H9 (cell line): ENCODE data around the gene CSNK1E. TPM values are rescaled to one million over a fixed set of nuclear protein-coding genes. Genes with fewer than 3 reads are reported as not detected.
"Not testable (repeated sequence)": the region's sequence is repeated elsewhere in the genome, so short reads cannot be mapped to it uniquely, and the experiment has no call there.

ENCODE experiments used
- DNase-seq: peaks from one replicate; pipeline ENCODE4 v3.0.0-alpha.2; 2017
- H2AFZ ChIP-seq: one replicate; pipeline ENCODE4 v1.6.1; 2013; ENCODE audit warnings: mild to moderate bottlenecking, low read length, control low read depth, moderate library complexity
- H2AK5ac ChIP-seq: 2 replicates; pipeline ENCODE4 v1.6.1; 2013; ENCODE audit warnings: low read length, control low read depth, mixed read lengths; ENCODE audit not compliant: insufficient read length
- H2BK120ac ChIP-seq: one replicate; pipeline ENCODE4 v1.6.1; 2013; ENCODE audit warnings: low read depth, mild to moderate bottlenecking, low read length, control low read depth, inconsistent platforms; ENCODE audit not compliant: poor library complexity, severe bottlenecking
- H2BK12ac ChIP-seq: 2 replicates; pipeline ENCODE4 v1.6.1; 2013; ENCODE audit warnings: low read length, control low read depth, mixed read lengths, low read depth; ENCODE audit not compliant: insufficient read length
- H2BK15ac ChIP-seq: 2 replicates; pipeline ENCODE4 v1.6.1; 2013; ENCODE audit warnings: low read depth, low read length, control low read depth
- H2BK20ac ChIP-seq: one replicate; pipeline ENCODE4 v1.6.1; 2013; ENCODE audit warnings: low read depth, mild to moderate bottlenecking, low read length, control low read depth, inconsistent platforms; ENCODE audit not compliant: poor library complexity, severe bottlenecking
- H2BK5ac ChIP-seq: 2 replicates; pipeline ENCODE4 v1.6.1; 2013; ENCODE audit warnings: low read length, control low read depth, mixed read lengths; ENCODE audit not compliant: insufficient read length
- H3K14ac ChIP-seq: 2 replicates; pipeline ENCODE4 v1.6.1; 2013; ENCODE audit warnings: low read length, control low read depth; ENCODE audit not compliant: insufficient read depth
- H3K18ac ChIP-seq: 2 replicates; pipeline ENCODE4 v1.6.1; 2013; ENCODE audit warnings: low read depth, mild to moderate bottlenecking, mixed read lengths, low read length, control low read depth; ENCODE audit not compliant: insufficient read length
- H3K23ac ChIP-seq: 2 replicates; pipeline ENCODE4 v1.6.1; 2013; ENCODE audit warnings: low read length, control low read depth, mixed read lengths, low read depth; ENCODE audit not compliant: insufficient read length
- H3K23me2 ChIP-seq: 2 replicates; pipeline ENCODE4 v1.6.1; 2013; ENCODE audit warnings: low read depth, mild to moderate bottlenecking, mixed read lengths, low read length, control low read depth; ENCODE audit not compliant: insufficient read length, poor library complexity, severe bottlenecking
- H3K27ac ChIP-seq: 2 replicates; pipeline ENCODE4 v1.5.1; 2013; ENCODE audit warnings: low read length, control low read depth, mixed read lengths, low read depth; ENCODE audit not compliant: insufficient read length
- H3K27me3 ChIP-seq: 2 replicates; pipeline ENCODE4 v1.6.1; 2013; ENCODE audit warnings: low read length, control low read depth, inconsistent platforms; ENCODE audit not compliant: insufficient read depth
- H3K4ac ChIP-seq: 2 replicates; pipeline ENCODE4 v1.6.1; 2013; ENCODE audit warnings: low read depth, mild to moderate bottlenecking, control low read depth, inconsistent platforms, low read length, moderate library complexity
- H3K4me1 ChIP-seq: 2 replicates; pipeline ENCODE4 v1.6.1; 2013; ENCODE audit warnings: low read length, control low read depth, inconsistent platforms; ENCODE audit not compliant: insufficient read depth
- H3K4me2 ChIP-seq: 2 replicates; pipeline ENCODE4 v1.6.1; 2013; ENCODE audit warnings: low read length, control low read depth, mixed read lengths; ENCODE audit not compliant: insufficient read length, insufficient read depth
- H3K56ac ChIP-seq: 2 replicates; pipeline ENCODE4 v1.6.1; 2013; ENCODE audit warnings: low read depth, mild to moderate bottlenecking, mixed read lengths, low read length, control low read depth; ENCODE audit not compliant: insufficient read length
- H3K79me1 ChIP-seq: 2 replicates; pipeline ENCODE4 v1.6.1; 2013; ENCODE audit warnings: low read depth, mild to moderate bottlenecking, moderate library complexity, low read length, control low read depth, inconsistent platforms; ENCODE audit not compliant: insufficient read depth, poor library complexity, severe bottlenecking
- H3K79me2 ChIP-seq: 2 replicates; pipeline ENCODE4 v1.6.1; 2013; ENCODE audit warnings: low read length, control low read depth, inconsistent platforms; ENCODE audit not compliant: insufficient read depth
- H3K9ac ChIP-seq: 2 replicates; pipeline ENCODE4 v1.6.1; 2013; ENCODE audit warnings: low read length, control low read depth, mixed read lengths; ENCODE audit not compliant: insufficient read length; ENCODE audit errors: extremely low read depth
- H3K9me3 ChIP-seq: one replicate; pipeline ENCODE4 v1.6.1; 2013; ENCODE audit warnings: low read depth, low read length, inconsistent platforms; ENCODE audit not compliant: control insufficient read depth
- H3T11ph ChIP-seq: one replicate; pipeline ENCODE4 v1.6.1; 2013; ENCODE audit warnings: mild to moderate bottlenecking, low read length, control low read depth, inconsistent platforms
- H4K20me1 ChIP-seq: one replicate; pipeline ENCODE4 v1.6.1; 2013; ENCODE audit not compliant: control insufficient read depth, insufficient read length, insufficient read depth
- H4K5ac ChIP-seq: 2 replicates; pipeline ENCODE4 v1.6.1; 2013; ENCODE audit warnings: low read depth, mild to moderate bottlenecking, mixed read lengths, low read length, control low read depth; ENCODE audit not compliant: insufficient read length
- H4K8ac ChIP-seq: replicated peaks from 2 replicates; pipeline ENCODE4 v1.6.1; 2013; ENCODE audit warnings: low read length, control low read depth, mixed read lengths, low read depth; ENCODE audit not compliant: insufficient read length
- H4K91ac ChIP-seq: 2 replicates; pipeline ENCODE4 v1.6.1; 2013; ENCODE audit warnings: low read depth, mild to moderate bottlenecking, moderate library complexity, mixed read lengths, low read length, control low read depth; ENCODE audit not compliant: insufficient read length
- H3K27ac Mint-ChIP-seq, 3 experiments: 2 replicates in 2 of 3; 3 replicates in 1 of 3; pipeline ENCODE4 v1.8.0; 2020 to 2021; ENCODE audit warnings: mixed read lengths in 3 of 3, mild to moderate bottlenecking in 1 of 3, moderate library complexity in 1 of 3
- H3K27me3 Mint-ChIP-seq: 2 replicates; pipeline ENCODE4 v1.8.0; 2021; ENCODE audit warnings: low read depth, mild to moderate bottlenecking, moderate library complexity, mixed read lengths
- H3K36me3 Mint-ChIP-seq, 3 experiments: 2 replicates in 2 of 3; 3 replicates in 1 of 3; pipeline ENCODE4 v1.8.0; 2020 to 2021; ENCODE audit warnings: low read depth in 3 of 3, mixed read lengths in 3 of 3; ENCODE audit not compliant: insufficient read depth in 1 of 3
- H3K4me1 Mint-ChIP-seq, 2 experiments: 2 replicates each; pipeline ENCODE4 v1.8.0; 2020; ENCODE audit warnings: mixed read lengths in 2 of 2
- H3K4me3 Mint-ChIP-seq, 2 experiments: 2 replicates in 1 of 2; 3 replicates in 1 of 2; pipeline ENCODE4 v1.8.0; 2020 to 2021; ENCODE audit warnings: mild to moderate bottlenecking in 2 of 2, mixed read lengths in 2 of 2, moderate library complexity in 1 of 2
- H3K9me3 Mint-ChIP-seq, 2 experiments: 2 replicates in 1 of 2; 3 replicates in 1 of 2; pipeline ENCODE4 v1.8.0; 2020; ENCODE audit warnings: mild to moderate bottlenecking in 2 of 2, mixed read lengths in 2 of 2, moderate library complexity in 1 of 2
- WGBS: extraction: QIAGEN DNeasy Blood & Tissue Kit; methylation state at CpG from one replicate; pipeline ENCODE4 v1.1.7; 2013; ENCODE audit warnings: missing lambda C conversion rate, low lambda C conversion rate, mixed read lengths; ENCODE audit not compliant: insufficient read length; ENCODE audit errors: extremely low coverage; 5-methylcytosine and 5-hydroxymethylcytosine counted together
- total RNA-seq: library from RNA; stranded (reverse); gene quantifications from 2 replicates; pipeline ENCODE4 v1.2.1, GENCODE V29; 2021

CSNK1E gene
- total RNA-seq, 1 experiment from 2014 or later = 236 TPM

- H2BK12ac ChIP-seq = not testable (repeated sequence)
- WGBS = no CpG with 5 or more reads among the region's 1 CpG
Observed at GRCh38 chr22:38359817-38360216, 42.6 kb upstream of the CSNK1E start.

GRCh38 chr22:38357971-38358370 lies 40.7 kb upstream of the CSNK1E start:
- peaks cover 4 to 36% (median 21%) of the 10 kb centered on the region in 3 experiments; a peak in 6 of 7 replicates for H3K36me3 Mint-ChIP-seq
- not testable (repeated sequence) for H3K18ac ChIP-seq, H3K9me3 ChIP-seq, H3K23me2 ChIP-seq, H3K27me3 ChIP-seq, H2BK12ac ChIP-seq, H2BK5ac ChIP-seq, H3K79me1 ChIP-seq, H3K4ac ChIP-seq, H2AK5ac ChIP-seq, H3K4me3 Mint-ChIP-seq, H2BK15ac ChIP-seq, H4K20me1 ChIP-seq, H4K5ac ChIP-seq, H2AFZ ChIP-seq, H3K56ac ChIP-seq, H3K4me2 ChIP-seq, H2BK120ac ChIP-seq, H3K27ac ChIP-seq, H3K79me2 ChIP-seq, H3K23ac ChIP-seq, H4K8ac ChIP-seq, H3T11ph ChIP-seq, H2BK20ac ChIP-seq, H3K9ac ChIP-seq, H3K14ac ChIP-seq, H3K27me3 Mint-ChIP-seq, H3K27ac Mint-ChIP-seq, H3K9me3 Mint-ChIP-seq, H3K4me1 ChIP-seq, DNase-seq, H4K91ac ChIP-seq
- H3K4me1 Mint-ChIP-seq = peaks cover 8 to 10% of the 10 kb centered on the region in 2 experiments
- WGBS = no CpG with 5 or more reads among the region's 10 CpGs

More at GRCh38 chr22:38359817-38360216, 42.6 kb upstream of the CSNK1E start:
- not testable (repeated sequence) for H3K4me1 Mint-ChIP-seq, H3K4me3 Mint-ChIP-seq, H3T11ph ChIP-seq, H4K5ac ChIP-seq, H3K79me2 ChIP-seq, H2BK15ac ChIP-seq, H3K9me3 ChIP-seq, H2AFZ ChIP-seq, H4K91ac ChIP-seq, H4K20me1 ChIP-seq, H3K56ac ChIP-seq, H2BK120ac ChIP-seq, H3K23ac ChIP-seq, H2BK20ac ChIP-seq, H3K14ac ChIP-seq, H3K9me3 Mint-ChIP-seq, H3K23me2 ChIP-seq, H2BK5ac ChIP-seq, H3K4me2 ChIP-seq, H3K27me3 Mint-ChIP-seq, H3K18ac ChIP-seq, H3K4ac ChIP-seq, H3K79me1 ChIP-seq, DNase-seq, H3K27ac ChIP-seq, H3K9ac ChIP-seq, H2AK5ac ChIP-seq, H4K8ac ChIP-seq, H3K4me1 ChIP-seq, H3K27ac Mint-ChIP-seq, H3K27me3 ChIP-seq
- peaks cover 7 to 42% (median 34%) of the 10 kb centered on the region in 3 experiments; a peak in 6 of 7 replicates for H3K36me3 Mint-ChIP-seq
